Measurements from ENCODE around the gene PSMB1.
"Not testable (repeated sequence)": the region's sequence is repeated elsewhere in the genome, so short reads cannot be mapped to it uniquely, and the experiment has no call there.

The PSMB1 gene

GRCh38 chr6:170535004-170535403 is 18.1 kb downstream of the PSMB1 start:
- DNase-seq (ENCODE audit: low read depth, low spot score): no peak

- DNase-seq (ENCODE audit: low read depth, low spot score): no peak
Observed at GRCh38 chr6:170533792-170534191, 19.3 kb downstream of the PSMB1 start.

GRCh38 chr6:170532867-170533488 is 20.1 kb downstream of the PSMB1 start:
- DNase-seq (ENCODE audit: low read depth, low spot score): no peak

- DNase-seq (ENCODE audit: low read depth, low spot score): peak; percentile 86
Observed at GRCh38 chr6:170529839-170530469, 23.2 kb downstream of the PSMB1 start.

GRCh38 chr6:170527995-170528394 is 25.1 kb downstream of the PSMB1 start:
- not testable (repeated sequence) for DNase-seq (ENCODE audit: low read depth, low spot score)

- DNase-seq (ENCODE audit: low read depth, low spot score): no peak
Observed at GRCh38 chr6:170525795-170526194, 27.3 kb downstream of the PSMB1 start.

GRCh38 chr6:170524172-170524502 is 29.0 kb downstream of the PSMB1 start:
- DNase-seq (ENCODE audit: low read depth, low spot score): no peak

- no peak for DNase-seq (ENCODE audit: low read depth, low spot score)
Observed at GRCh38 chr6:170523256-170524171, 29.6 kb downstream of the PSMB1 start.

GRCh38 chr6:170522565-170523183 is 30.4 kb downstream of the PSMB1 start:
- peak; percentile 52 for DNase-seq (ENCODE audit: low read depth, low spot score)

- peak; percentile 85 for DNase-seq (ENCODE audit: low read depth, low spot score)
Observed at GRCh38 chr6:170516783-170517616, 36.1 kb downstream of the PSMB1 start.

- DNase-seq (ENCODE audit: low read depth, low spot score): no peak
Observed at GRCh38 chr6:170514908-170515307, 38.2 kb downstream of the PSMB1 start.

GRCh38 chr6:170512249-170512648 is 40.9 kb downstream of the PSMB1 start:
- no peak for DNase-seq (ENCODE audit: low read depth, low spot score)

- DNase-seq (ENCODE audit: low read depth, low spot score): no peak
Observed at GRCh38 chr6:170510631-170511030, 42.5 kb downstream of the PSMB1 start.

GRCh38 chr6:170509723-170510018 is 43.4 kb downstream of the PSMB1 start:
- no peak for DNase-seq (ENCODE audit: low read depth, low spot score)

- DNase-seq (ENCODE audit: low read depth, low spot score): not testable (repeated sequence)
Observed at GRCh38 chr6:170508892-170509722, 44.0 kb downstream of the PSMB1 start.

GRCh38 chr6:170508275-170508674 is 44.8 kb downstream of the PSMB1 start:
- DNase-seq (ENCODE audit: low read depth, low spot score): not testable (repeated sequence)

GRCh38 chr6:170507728-170508127 is 45.4 kb downstream of the PSMB1 start:
- DNase-seq (ENCODE audit: low read depth, low spot score): not testable (repeated sequence)

GRCh38 chr6:170506446-170506845 is 46.7 kb downstream of the PSMB1 start:
- DNase-seq (ENCODE audit: low read depth, low spot score): no peak

- DNase-seq (ENCODE audit: low read depth, low spot score): no peak
Observed at GRCh38 chr6:170505306-170505705, 47.8 kb downstream of the PSMB1 start.

- DNase-seq (ENCODE audit: low read depth, low spot score): no peak
Observed at GRCh38 chr6:170504479-170504878, 48.6 kb downstream of the PSMB1 start.

- no peak for DNase-seq (ENCODE audit: low read depth, low spot score)
Observed at GRCh38 chr6:170503414-170503761, 49.7 kb downstream of the PSMB1 start.
